ENCODE measurements around the gene DNASE1L1. TPM values are rescaled to one million over a fixed set of nuclear protein-coding genes. Genes with fewer than 3 reads are reported as not detected.
"Not testable (repeated sequence)": the region's sequence is repeated elsewhere in the genome, so short reads cannot be mapped to it uniquely, and the experiment has no call there.

DNASE1L1 gene
- total RNA-seq, 1 experiment from 2014 or later: 8.8 TPM

DNA sequence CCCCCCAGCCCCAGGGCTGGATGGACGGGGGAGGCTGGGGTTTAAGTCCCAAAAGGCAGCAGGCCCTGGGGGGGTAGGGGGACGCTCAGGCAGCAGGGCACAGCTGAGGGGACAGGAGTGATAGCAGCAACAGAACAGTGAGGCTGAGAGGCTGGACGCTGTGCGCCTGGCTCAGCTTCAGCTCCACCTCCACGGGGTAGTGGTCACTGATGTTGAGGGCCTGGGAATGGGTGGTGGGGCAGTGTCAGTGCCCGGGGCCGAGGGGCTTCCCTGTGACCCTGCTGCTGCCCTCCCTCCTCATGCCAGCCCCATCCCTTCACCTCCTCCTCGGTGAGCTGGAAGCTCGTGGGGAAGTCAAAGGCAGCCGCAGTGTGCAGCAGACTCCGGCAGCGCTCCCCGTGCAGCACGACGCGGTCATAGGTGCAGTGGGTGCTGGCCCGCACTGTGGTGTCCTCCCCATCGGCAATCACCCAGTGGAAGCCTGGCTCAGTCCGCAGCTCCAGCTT is 6.4 kb downstream of the DNASE1L1 start:
- TF ChIP-seq, protein P1, sequence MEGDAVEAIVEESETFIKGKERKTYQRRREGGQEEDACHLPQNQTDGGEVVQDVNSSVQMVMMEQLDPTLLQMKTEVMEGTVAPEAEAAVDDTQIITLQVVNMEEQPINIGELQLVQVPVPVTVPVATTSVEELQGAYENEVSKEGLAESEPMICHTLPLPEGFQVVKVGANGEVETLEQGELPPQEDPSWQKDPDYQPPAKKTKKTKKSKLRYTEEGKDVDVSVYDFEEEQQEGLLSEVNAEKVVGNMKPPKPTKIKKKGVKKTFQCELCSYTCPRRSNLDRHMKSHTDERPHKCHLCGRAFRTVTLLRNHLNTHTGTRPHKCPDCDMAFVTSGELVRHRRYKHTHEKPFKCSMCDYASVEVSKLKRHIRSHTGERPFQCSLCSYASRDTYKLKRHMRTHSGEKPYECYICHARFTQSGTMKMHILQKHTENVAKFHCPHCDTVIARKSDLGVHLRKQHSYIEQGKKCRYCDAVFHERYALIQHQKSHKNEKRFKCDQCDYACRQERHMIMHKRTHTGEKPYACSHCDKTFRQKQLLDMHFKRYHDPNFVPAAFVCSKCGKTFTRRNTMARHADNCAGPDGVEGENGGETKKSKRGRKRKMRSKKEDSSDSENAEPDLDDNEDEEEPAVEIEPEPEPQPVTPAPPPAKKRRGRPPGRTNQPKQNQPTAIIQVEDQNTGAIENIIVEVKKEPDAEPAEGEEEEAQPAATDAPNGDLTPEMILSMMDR (IDR thresholded peaks at IDR 0.05; ENCODE audit: insufficient read depth in 1 of 2, low read depth in 1 of 2, low read length in 1 of 2, severe bottlenecking in 1 of 2, unreplicated experiment in 1 of 2): no peak
- intact Hi-C loops (cut with micrococcal nuclease; ENCODE audit: unreplicated experiment): no loop called here
- no TSS peak for BruUV-seq (replicated peaks)
- ChIA-PET CTCF (interaction anchor here (1.2 kb wide), 1 partner anchor 29 kb away, joined by 4 read pairs; no protein-coding TSS in a partner anchor), POLR2A (no interaction called here)
- Mint-ChIP-seq H3K27ac (ENCODE audit: unreplicated experiment) (no peak overlapping the region), H3K36me3 (ENCODE audit: insufficient read depth, unreplicated experiment) (peaks cover 62% of the 10 kb centered on the region), H3K4me1 (ENCODE audit: low read depth, unreplicated experiment) (peaks cover 8% of the 10 kb centered on the region), H3K9me3 (ENCODE audit: unreplicated experiment) (no peaks in the 10 kb centered on the region), H3K4me3 (ENCODE audit: unreplicated experiment) (no peak overlapping the region), H3K27me3 (ENCODE audit: insufficient read depth, unreplicated experiment) (no peaks in the 10 kb centered on the region)
- Histone ChIP-seq H3K4me1 (peaks cover 21% of the 10 kb centered on the region), H3K36me3 (ENCODE audit: control insufficient read depth, insufficient read depth, low read length) (peaks cover 5% of the 10 kb centered on the region), H3K9me3 (no peaks in the 10 kb centered on the region), H3K4me3 (ENCODE audit: low read depth, low read length) (no peak overlapping the region), H3K27me3 (replicated peaks; ENCODE audit: control insufficient read depth, insufficient read depth, low read length) (no peaks in the 10 kb centered on the region)
- DNase-seq: no peak

DNA sequence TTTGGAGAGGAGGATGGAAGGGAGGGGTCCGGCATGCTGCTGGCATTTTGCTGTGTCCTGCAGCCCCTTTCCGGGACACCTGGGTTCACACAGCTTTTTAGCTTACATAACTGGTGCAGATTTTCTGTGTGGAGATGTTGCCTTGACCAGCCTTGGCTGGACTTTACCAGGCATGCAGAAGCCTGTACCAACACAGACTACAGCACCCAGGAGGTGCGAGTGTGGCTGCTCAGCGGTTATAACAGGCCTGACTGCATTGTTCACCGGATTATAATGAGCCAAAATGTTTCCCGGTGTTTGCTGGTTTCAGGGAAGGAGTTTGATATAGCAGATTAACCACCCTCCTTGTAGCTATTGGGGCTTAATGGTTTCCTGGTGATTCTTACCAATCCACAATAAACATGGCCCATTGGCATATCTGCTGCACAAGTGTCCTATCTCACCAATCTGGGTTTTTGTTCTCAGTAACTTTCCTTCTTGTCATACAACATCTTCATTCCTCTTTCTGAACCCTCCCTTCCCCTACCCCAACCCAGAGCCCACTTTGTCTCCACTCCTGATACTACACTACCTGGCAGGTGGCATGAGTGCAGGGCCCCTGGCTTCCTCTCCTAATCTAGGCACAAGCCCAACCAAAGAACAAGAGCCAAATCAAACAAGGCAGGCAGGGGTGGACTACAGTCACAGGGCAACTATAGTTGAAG is 7.0 kb downstream of the DNASE1L1 start:
- Mint-ChIP-seq H3K27me3 (ENCODE audit: insufficient read depth, unreplicated experiment) (no peaks in the 10 kb centered on the region), H3K4me1 (ENCODE audit: low read depth, unreplicated experiment) (peaks cover 8% of the 10 kb centered on the region), H3K36me3 (ENCODE audit: insufficient read depth, unreplicated experiment) (peaks cover 63% of the 10 kb centered on the region), H3K9me3 (ENCODE audit: unreplicated experiment) (no peaks in the 10 kb centered on the region), H3K27ac (ENCODE audit: unreplicated experiment) (peak overlapping the region; percentile 90), H3K4me3 (ENCODE audit: unreplicated experiment) (no peak overlapping the region)
- BruUV-seq (replicated peaks): no TSS peak
- CTCF ChIA-PET: interaction anchor here (1.2 kb wide), 1 partner anchor 29 kb away, joined by 4 read pairs; no protein-coding TSS in a partner anchor
- Histone ChIP-seq H3K9me3 (no peaks in the 10 kb centered on the region), H3K36me3 (ENCODE audit: control insufficient read depth, insufficient read depth, low read length) (peaks cover 5% of the 10 kb centered on the region), H3K27me3 (replicated peaks; ENCODE audit: control insufficient read depth, insufficient read depth, low read length) (no peaks in the 10 kb centered on the region), H3K4me1 (peaks cover 21% of the 10 kb centered on the region), H3K4me3 (ENCODE audit: low read depth, low read length) (no peak overlapping the region)
- POLR2A ChIA-PET: no interaction called here
- TF ChIP-seq, protein P1 (IDR thresholded peaks at IDR 0.05; ENCODE audit: insufficient read depth in 1 of 2, low read depth in 1 of 2, low read length in 1 of 2, severe bottlenecking in 1 of 2, unreplicated experiment in 1 of 2): no peak
- no peak for DNase-seq
- intact Hi-C loops (cut with micrococcal nuclease; ENCODE audit: unreplicated experiment): no loop called here

DNA sequence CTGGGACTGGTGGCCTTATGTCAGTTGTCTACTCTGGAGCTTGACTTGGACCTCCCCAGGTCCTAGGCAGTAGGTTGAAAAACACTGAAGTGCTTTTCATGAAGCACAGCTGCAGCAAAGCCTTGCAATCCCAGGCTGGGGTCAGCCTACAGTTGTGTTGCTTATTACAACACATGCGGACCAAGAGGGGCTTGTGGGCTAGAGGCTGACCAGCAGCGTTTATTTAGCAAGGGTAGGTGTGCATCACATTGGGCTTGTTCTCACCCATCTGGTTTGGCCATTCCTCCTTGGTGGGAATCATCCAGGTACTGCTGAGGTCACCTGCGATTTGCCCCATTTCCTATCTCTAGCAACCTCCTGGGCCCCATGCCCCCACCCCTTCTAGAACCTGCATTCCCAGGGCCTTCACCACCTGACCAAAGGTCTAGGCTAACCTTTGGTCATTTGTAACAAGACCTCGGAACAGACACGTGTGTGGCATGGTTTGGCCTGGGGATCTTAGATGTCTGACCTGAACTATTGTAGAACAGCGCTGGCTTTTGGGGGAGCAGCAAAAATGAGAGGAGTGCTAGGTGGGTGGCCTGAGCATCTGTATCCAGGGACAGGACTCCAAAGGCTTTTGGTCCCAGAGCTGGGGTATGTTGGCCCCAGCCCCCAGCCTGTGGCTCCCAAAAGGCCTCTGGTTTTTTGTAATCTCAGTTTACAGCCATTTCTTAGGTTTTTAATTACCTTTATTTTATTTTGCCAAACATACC is 7.8 kb downstream of the DNASE1L1 start:
- TF ChIP-seq, protein P1 (IDR thresholded peaks at IDR 0.05; ENCODE audit: insufficient read depth in 1 of 2, low read depth in 1 of 2, low read length in 1 of 2, severe bottlenecking in 1 of 2, unreplicated experiment in 1 of 2): no peak
- DNase-seq: peak; percentile 58 to 79
- Mint-ChIP-seq H3K9me3 (ENCODE audit: unreplicated experiment) (no peaks in the 10 kb centered on the region), H3K27me3 (ENCODE audit: insufficient read depth, unreplicated experiment) (no peaks in the 10 kb centered on the region), H3K4me1 (ENCODE audit: low read depth, unreplicated experiment) (peaks cover 8% of the 10 kb centered on the region), H3K4me3 (ENCODE audit: unreplicated experiment) (peak overlapping the region; percentile 24), H3K36me3 (ENCODE audit: insufficient read depth, unreplicated experiment) (peaks cover 63% of the 10 kb centered on the region), H3K27ac (ENCODE audit: unreplicated experiment) (peak overlapping the region; percentile 90)
- intact Hi-C loops (cut with micrococcal nuclease; ENCODE audit: unreplicated experiment): no loop called here
- BruUV-seq (replicated peaks): no TSS peak
- peaks cover 21% of the 10 kb centered on the region for H3K4me1 ChIP-seq
- no peak overlapping the region for H3K4me3 ChIP-seq (ENCODE audit: low read depth, low read length)
- CTCF ChIA-PET: no interaction called here
- H3K36me3 ChIP-seq (ENCODE audit: control insufficient read depth, insufficient read depth, low read length): peaks cover 5% of the 10 kb centered on the region
- H3K9me3 ChIP-seq: no peaks in the 10 kb centered on the region
- no peaks in the 10 kb centered on the region for H3K27me3 ChIP-seq (replicated peaks; ENCODE audit: control insufficient read depth, insufficient read depth, low read length)
- POLR2A ChIA-PET: no interaction called here

DNA sequence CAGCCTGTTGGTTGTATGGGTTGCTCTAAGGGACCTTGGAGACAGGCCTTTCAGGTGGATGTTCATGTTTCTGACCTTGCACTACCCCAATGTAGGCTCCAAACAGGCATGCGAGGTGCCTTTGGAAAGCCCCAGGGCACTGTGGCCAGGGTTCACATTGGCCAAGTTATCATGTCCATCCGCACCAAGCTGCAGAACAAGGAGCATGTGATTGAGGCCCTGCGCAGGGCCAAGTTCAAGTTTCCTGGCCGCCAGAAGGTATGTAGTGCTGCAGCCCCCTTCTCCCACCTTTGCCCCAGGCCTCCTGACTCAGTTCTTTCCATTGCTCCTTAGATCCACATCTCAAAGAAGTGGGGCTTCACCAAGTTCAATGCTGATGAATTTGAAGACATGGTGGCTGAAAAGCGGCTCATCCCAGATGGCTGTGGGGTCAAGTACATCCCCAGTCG is 8.7 kb downstream of the DNASE1L1 start:
- H3K27me3 Mint-ChIP-seq (ENCODE audit: insufficient read depth, unreplicated experiment); H3K9me3 Mint-ChIP-seq (ENCODE audit: unreplicated experiment); H3K9me3 ChIP-seq; H3K4me1 Mint-ChIP-seq (ENCODE audit: low read depth, unreplicated experiment); POLR2A ChIA-PET; H3K4me3 ChIP-seq (ENCODE audit: low read depth, low read length); DNase-seq; H3K36me3 ChIP-seq (ENCODE audit: control insufficient read depth, insufficient read depth, low read length); BruUV-seq (replicated peaks); intact Hi-C loops (cut with micrococcal nuclease; ENCODE audit: unreplicated experiment); CTCF ChIA-PET; H3K27me3 ChIP-seq (replicated peaks; ENCODE audit: control insufficient read depth, insufficient read depth, low read length): not testable (repeated sequence)
- H3K27ac Mint-ChIP-seq (ENCODE audit: unreplicated experiment): peak overlapping the region; percentile 90
- peak overlapping the region; percentile 97 for H3K4me3 Mint-ChIP-seq (ENCODE audit: unreplicated experiment)
- peaks cover 21% of the 10 kb centered on the region for H3K4me1 ChIP-seq
- peaks cover 63% of the 10 kb centered on the region for H3K36me3 Mint-ChIP-seq (ENCODE audit: insufficient read depth, unreplicated experiment)

All from Caco-2 (cell line).